Stomach smooth muscle (tissue), 2 donors: ENCODE results near the gene GRID1.
"Not testable (repeated sequence)": the region's sequence is repeated elsewhere in the genome, so short reads cannot be mapped to it uniquely, and the experiment has no call there.

Source experiments
- H3K27ac ChIP-seq: one replicate; pipeline ENCODE4 v1.7.0; 2013; ENCODE audit warnings: mild to moderate bottlenecking, low read length, inconsistent platforms
- H3K27me3 ChIP-seq, 2 donors: one replicate each; pipeline ENCODE4 v1.7.0; 2013; ENCODE audit warnings: low read length in 2 of 2; ENCODE audit not compliant: insufficient read depth in 2 of 2, control insufficient read depth in 1 of 2
- H3K36me3 ChIP-seq, 2 donors: one replicate each; pipeline ENCODE4 v1.7.0; 2013; ENCODE audit warnings: low read length in 2 of 2; ENCODE audit not compliant: control insufficient read depth in 2 of 2, insufficient read depth in 2 of 2
- H3K4me1 ChIP-seq: one replicate; pipeline ENCODE4 v1.7.0; 2013; ENCODE audit warnings: low read length; ENCODE audit not compliant: control insufficient read depth, insufficient read depth
- H3K4me3 ChIP-seq, 2 donors: one replicate each; pipeline ENCODE4 v1.7.0; 2013; ENCODE audit warnings: low read length in 2 of 2
- H3K9ac ChIP-seq, 2 donors: one replicate each; pipeline ENCODE4 v1.7.0; 2013; ENCODE audit warnings: low read length in 2 of 2, mild to moderate bottlenecking in 1 of 2
- H3K9me3 ChIP-seq, 2 donors: one replicate each; pipeline ENCODE4 v1.7.0; 2013; ENCODE audit warnings: low read length in 2 of 2; ENCODE audit not compliant: control insufficient read depth in 2 of 2
- donor health status: healthy.
- donor health status: Pancreatic carcinoma.

The GRID1 gene

GRCh38 chr10:86248062-86248461 is 118.5 kb downstream of the GRID1 start:
- no peak overlapping the region for H3K4me3 ChIP-seq
- H3K4me1 ChIP-seq: no peaks in the 10 kb centered on the region
- no peaks in the 10 kb centered on the region for H3K9me3 ChIP-seq
- H3K36me3 ChIP-seq: no peaks in the 10 kb centered on the region
- H3K27me3 ChIP-seq: no peaks in the 10 kb centered on the region
- no peak overlapping the region for H3K9ac ChIP-seq
- H3K27ac ChIP-seq: no peak overlapping the region

GRCh38 chr10:86247588-86247987 is 119.0 kb downstream of the GRID1 start:
- Histone ChIP-seq H3K27me3 (no peaks in the 10 kb centered on the region), H3K9me3 (no peaks in the 10 kb centered on the region), H3K4me1 (no peaks in the 10 kb centered on the region), H3K4me3 (no peak overlapping the region), H3K9ac (no peak overlapping the region), H3K36me3 (no peaks in the 10 kb centered on the region), H3K27ac (no peak overlapping the region)

- Histone ChIP-seq H3K27ac (no peak overlapping the region), H3K4me1 (no peaks in the 10 kb centered on the region), H3K9ac (no peak overlapping the region), H3K27me3 (no peaks in the 10 kb centered on the region), H3K4me3 (no peak overlapping the region), H3K36me3 (no peaks in the 10 kb centered on the region), H3K9me3 (no peaks in the 10 kb centered on the region)
Measured at GRCh38 chr10:86247073-86247472, 119.5 kb downstream of the GRID1 start.

- no peak overlapping the region for H3K27ac ChIP-seq
- H3K9me3 ChIP-seq: no peaks in the 10 kb centered on the region
- H3K27me3 ChIP-seq: no peaks in the 10 kb centered on the region
- H3K4me1 ChIP-seq: no peaks in the 10 kb centered on the region
- H3K4me3 ChIP-seq: no peak overlapping the region
- H3K36me3 ChIP-seq: no peaks in the 10 kb centered on the region
- H3K9ac ChIP-seq: no peak overlapping the region
Measured at GRCh38 chr10:86246279-86246940, 120.2 kb downstream of the GRID1 start.

- Histone ChIP-seq H3K36me3 (no peaks in the 10 kb centered on the region), H3K9ac (no peak overlapping the region), H3K4me1 (no peaks in the 10 kb centered on the region), H3K27me3 (no peaks in the 10 kb centered on the region), H3K4me3 (no peak overlapping the region), H3K27ac (no peak overlapping the region), H3K9me3 (no peaks in the 10 kb centered on the region)
Measured at GRCh38 chr10:86245015-86245394, 121.6 kb downstream of the GRID1 start.

GRCh38 chr10:86244297-86245014 is 122.1 kb downstream of the GRID1 start:
- Histone ChIP-seq H3K4me1 (no peaks in the 10 kb centered on the region), H3K27ac (no peak overlapping the region), H3K9ac (no peak overlapping the region), H3K36me3 (no peaks in the 10 kb centered on the region), H3K9me3 (no peaks in the 10 kb centered on the region), H3K4me3 (no peak overlapping the region), H3K27me3 (no peaks in the 10 kb centered on the region)

GRCh38 chr10:86243651-86244155 is 122.9 kb downstream of the GRID1 start:
- no peaks in the 10 kb centered on the region for H3K36me3 ChIP-seq
- no peak overlapping the region for H3K9ac ChIP-seq
- H3K27me3 ChIP-seq: no peaks in the 10 kb centered on the region
- no peaks in the 10 kb centered on the region for H3K4me1 ChIP-seq
- H3K4me3 ChIP-seq: no peak overlapping the region
- H3K27ac ChIP-seq: no peak overlapping the region
- H3K9me3 ChIP-seq: no peaks in the 10 kb centered on the region

- H3K27ac ChIP-seq: no peak overlapping the region
- H3K36me3 ChIP-seq: no peaks in the 10 kb centered on the region
- no peaks in the 10 kb centered on the region for H3K9me3 ChIP-seq
- no peak overlapping the region for H3K9ac ChIP-seq
- no peaks in the 10 kb centered on the region for H3K27me3 ChIP-seq
- no peaks in the 10 kb centered on the region for H3K4me1 ChIP-seq
- no peak overlapping the region for H3K4me3 ChIP-seq
Measured at GRCh38 chr10:86242761-86243160, 123.8 kb downstream of the GRID1 start.

DNA sequence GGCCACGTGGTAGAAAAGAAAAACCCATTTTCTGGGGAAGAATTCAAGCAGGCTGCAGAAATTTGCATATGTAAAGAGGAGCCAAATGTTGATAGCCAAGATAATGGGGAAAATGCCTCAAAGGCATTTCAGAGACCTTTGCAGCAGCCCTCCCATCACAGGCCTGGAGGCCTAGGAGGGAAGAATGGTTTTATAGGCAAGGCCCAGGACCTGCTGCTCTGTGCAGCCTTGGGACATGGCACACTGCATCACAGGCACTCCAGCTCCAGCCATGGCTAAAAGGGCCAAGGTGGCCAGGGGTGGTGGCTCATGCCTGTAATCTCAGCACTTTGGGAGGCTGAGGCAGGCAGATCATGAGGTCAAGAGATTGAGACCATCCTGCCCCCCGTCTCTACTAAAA is 128.5 kb downstream of the GRID1 start:
- H3K27me3 ChIP-seq, H3K9me3 ChIP-seq, H3K9ac ChIP-seq, H3K36me3 ChIP-seq, H3K27ac ChIP-seq, H3K4me1 ChIP-seq, H3K4me3 ChIP-seq: not testable (repeated sequence)

DNA sequence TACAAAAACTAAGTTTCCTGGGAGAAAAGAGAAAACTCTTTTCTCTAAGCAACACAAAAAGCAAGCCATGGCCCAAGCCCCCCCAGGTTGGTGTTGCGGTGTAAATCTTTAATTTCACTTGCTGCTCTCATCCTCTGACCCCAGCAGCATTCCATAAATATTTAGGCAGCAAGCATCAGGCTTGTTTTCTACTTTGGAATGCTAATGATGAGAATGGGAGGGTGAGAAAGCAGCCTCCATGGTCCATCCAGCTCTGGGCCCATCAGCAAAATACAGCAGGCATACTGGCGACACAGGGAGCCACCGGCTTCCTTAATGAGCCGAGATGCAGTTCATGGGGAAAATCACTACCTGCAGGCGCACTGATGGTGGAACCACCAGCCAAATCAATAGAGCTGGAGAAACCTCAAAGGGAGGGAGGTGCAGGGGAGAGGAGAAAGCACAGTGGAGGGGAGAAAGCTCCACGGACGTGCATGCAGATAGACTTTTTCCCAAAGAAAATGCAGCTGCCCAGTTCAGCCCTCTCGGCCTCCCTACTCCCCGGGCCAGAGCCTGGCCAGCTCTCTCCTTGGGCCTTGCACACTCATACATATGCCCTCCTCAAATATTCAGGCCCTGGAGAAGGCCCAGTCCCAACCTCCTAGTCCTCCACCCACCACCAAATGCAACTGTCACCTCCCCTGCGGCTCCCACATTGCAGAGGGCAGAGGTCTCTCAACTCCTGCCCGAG is 131.9 kb downstream of the GRID1 start:
- no peaks in the 10 kb centered on the region for H3K36me3 ChIP-seq
- H3K4me3 ChIP-seq: no peak overlapping the region
- no peak overlapping the region for H3K9ac ChIP-seq
- no peaks in the 10 kb centered on the region for H3K9me3 ChIP-seq
- no peak overlapping the region for H3K27ac ChIP-seq
- H3K27me3 ChIP-seq: no peaks in the 10 kb centered on the region
- H3K4me1 ChIP-seq: no peaks in the 10 kb centered on the region
